DMS114 treated with DMSO at 0.1 percent for 48 hours (cell line): ENCODE measurements around the gene NXF2B.
"Not testable (repeated sequence)": the region's sequence is repeated elsewhere in the genome, so short reads cannot be mapped to it uniquely, and the experiment has no call there.

Experiments
- DNase-seq: peaks from one replicate; lab custom pipeline; 2025; ENCODE audit not compliant: unreplicated experiment; lab: John Stamatoyannopoulos, UW

Gene NXF2B, protein sequence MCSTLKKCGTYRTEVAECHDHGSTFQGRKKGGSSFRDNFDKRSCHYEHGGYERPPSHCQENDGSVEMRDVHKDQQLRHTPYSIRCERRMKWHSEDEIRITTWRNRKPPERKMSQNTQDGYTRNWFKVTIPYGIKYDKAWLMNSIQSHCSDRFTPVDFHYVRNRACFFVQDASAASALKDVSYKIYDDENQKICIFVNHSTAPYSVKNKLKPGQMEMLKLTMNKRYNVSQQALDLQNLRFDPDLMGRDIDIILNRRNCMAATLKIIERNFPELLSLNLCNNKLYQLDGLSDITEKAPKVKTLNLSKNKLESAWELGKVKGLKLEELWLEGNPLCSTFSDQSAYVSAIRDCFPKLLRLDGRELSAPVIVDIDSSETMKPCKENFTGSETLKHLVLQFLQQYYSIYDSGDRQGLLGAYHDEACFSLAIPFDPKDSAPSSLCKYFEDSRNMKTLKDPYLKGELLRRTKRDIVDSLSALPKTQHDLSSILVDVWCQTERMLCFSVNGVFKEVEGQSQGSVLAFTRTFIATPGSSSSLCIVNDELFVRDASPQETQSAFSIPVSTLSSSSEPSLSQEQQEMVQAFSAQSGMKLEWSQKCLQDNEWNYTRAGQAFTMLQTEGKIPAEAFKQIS

DNA sequence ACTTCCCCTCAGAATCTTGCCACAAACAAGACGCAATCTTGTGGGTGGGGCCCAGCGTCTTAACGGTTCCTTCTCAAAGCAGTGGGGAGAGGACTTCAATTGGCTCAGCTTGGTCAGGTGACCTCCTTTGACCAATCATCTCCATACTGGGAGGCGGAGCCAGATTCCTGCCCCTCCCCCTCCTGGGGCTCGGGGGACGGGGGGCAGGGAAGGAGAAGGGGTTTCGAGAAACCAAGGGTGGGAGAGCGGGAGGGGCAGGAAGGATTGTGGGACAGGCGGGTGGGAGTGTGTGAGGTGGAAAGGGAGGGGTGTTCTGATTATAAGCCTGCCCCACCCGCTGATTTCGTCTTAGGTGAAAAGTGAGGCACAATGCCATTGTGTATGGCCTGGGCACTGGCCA is at the start of gene NXF2B:
Gene NXF2B (minus strand): TSS at position 101 of the 400 bp plus-strand sequence. CDS start 59,972 bp downstream, outside the sequence.
- DNase-seq, result not testable (repeated sequence)

DNA sequence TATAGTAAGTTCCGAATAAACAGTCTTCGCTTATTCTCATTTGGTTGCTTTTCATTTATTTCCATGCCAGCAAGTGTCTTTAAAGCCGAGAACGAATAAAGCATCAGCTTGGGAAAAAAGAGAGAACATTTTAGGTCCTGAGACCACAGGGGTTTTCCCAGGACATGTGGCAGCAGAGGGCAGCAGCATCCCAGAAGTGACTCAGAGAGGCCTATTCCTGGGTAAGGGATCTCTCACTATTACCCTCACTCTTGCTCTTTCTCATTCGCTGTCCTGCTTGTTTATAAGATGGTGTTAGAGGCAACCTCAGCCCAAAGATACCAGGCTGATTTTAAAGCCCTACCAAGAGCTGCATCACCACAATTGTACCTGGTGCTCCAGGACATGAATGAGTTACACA is 39.0 kb upstream of the NXF2B start:
- not testable (repeated sequence) for DNase-seq

DNA sequence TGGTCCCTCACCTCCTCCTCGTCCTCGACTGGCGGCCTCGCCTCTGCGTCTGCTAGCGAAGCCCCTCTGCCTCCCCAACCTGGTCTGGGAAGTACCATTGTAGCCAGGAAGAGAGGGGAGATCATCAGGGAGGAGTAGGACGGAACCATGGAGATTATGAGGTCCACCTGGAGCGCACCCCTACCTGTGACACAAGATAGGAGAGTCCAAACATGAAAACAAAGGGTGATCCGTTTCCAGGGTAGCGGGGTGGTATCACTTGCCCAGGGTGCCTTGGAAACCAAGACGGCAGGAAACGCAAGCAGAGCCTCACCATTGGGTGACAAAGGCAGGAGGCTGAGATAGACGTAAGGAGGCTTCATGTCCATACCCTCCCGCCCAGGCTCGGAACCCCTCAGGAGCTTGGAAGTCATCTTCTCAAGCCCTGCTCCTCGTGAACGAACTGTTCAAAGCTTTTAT is 32.0 kb upstream of the NXF2B start, which contains the start of gene TCP11X2:
Gene TCP11X2 (minus strand): TSS at position 51 of the 459 bp plus-strand sequence.
- DNase-seq, result not testable (repeated sequence)

DNA sequence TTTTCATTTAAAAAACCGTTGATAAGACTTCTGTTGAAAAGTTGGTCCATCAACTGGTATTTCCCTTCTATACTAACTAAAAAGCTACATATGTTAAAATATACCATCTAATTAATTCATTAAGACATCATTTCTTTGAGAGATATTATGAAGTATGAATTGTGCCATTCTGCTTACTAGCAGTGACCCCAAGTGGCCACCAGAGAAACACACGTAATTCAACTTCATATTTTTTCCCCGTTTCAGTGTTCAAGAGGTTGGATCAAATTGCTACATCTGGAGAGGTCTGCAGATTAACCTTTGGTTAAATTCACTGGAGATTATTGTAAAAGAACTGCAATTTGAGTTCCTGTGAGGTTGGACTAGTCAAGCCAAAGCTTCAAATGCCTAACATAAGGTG is 30.4 kb upstream of the NXF2B start:
- DNase-seq, result not testable (repeated sequence)

DNA sequence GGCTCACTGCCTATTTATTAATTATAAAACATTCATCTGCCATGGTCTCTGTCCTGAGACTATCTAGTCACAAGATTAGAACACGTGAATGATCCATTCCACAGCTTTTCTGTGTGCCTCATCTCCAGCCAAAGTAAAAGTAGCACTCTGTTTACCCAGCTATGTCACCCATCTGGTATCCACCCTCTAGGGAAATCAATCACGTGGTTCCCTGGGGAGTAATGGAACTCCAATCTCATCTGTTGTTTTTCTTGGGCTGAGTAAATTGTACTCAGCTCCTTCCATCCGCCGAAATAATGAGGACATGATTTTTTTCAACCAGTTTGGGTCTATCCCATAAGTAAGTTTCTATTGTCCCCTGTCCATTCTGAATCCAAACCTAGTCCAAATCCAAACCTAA is 18.8 kb upstream of the NXF2B start:
- DNase-seq, result not testable (repeated sequence)

DNA sequence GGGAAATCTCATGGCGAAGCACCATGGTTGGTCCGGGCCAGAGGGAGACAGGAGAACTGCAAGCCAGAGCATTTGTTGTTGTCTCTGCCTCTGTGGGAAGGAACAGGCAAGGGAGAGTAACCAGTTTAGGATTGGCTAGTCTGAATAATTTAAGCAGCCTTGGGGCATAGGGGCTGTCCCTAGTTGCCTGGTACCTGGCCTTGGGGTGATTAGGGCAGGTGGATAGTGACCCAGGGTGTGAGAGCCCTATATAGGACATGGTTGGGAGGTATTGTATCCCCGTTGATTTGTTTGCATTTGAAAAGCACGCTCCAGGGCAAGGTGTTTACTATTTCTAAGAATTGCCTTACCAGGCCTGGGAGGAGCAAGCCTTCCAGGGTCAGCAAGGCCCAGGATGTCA is 25.3 kb downstream of the NXF2B start:
- not testable (repeated sequence) for DNase-seq

DNA sequence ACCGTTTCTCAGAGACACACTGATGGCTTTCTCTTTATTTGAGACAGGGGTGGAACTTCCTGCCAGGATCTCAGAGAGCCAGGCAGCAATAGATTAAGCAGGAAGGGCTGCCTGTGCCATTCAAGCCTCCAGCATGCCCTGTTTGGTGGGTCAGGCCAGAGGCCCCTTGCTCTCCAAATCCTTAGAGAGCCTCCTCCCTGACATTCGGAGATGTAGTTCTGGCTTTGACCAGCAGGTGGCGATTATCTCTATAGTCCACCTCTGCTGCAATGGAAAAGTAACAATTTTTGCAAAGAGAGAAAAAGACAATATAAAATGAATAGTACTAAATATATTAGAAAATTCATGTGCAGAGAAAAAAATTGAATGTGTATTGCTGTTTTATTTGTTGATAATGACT is 93.9 kb downstream of the NXF2B start:
- DNase-seq, result no peak

DNA sequence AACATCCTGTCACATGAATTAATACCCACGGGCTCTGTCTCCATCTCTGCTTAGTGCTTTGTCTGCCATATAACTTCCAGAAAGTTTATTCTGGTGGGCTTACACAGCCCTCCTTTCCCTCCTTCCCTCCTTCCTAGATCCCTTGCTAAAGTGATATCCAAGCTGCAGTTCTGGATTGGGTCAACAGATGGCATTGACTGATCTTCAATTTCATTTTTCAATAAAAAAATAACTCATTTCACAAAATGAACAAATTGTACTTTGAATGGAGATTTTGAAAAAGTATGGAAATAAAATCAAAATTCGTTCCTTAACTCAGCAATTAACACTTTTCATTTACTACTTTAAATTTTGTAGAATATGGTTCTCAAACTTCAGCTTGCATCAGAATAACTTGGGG is 97.9 kb downstream of the NXF2B start:
- no peak for DNase-seq

DNA sequence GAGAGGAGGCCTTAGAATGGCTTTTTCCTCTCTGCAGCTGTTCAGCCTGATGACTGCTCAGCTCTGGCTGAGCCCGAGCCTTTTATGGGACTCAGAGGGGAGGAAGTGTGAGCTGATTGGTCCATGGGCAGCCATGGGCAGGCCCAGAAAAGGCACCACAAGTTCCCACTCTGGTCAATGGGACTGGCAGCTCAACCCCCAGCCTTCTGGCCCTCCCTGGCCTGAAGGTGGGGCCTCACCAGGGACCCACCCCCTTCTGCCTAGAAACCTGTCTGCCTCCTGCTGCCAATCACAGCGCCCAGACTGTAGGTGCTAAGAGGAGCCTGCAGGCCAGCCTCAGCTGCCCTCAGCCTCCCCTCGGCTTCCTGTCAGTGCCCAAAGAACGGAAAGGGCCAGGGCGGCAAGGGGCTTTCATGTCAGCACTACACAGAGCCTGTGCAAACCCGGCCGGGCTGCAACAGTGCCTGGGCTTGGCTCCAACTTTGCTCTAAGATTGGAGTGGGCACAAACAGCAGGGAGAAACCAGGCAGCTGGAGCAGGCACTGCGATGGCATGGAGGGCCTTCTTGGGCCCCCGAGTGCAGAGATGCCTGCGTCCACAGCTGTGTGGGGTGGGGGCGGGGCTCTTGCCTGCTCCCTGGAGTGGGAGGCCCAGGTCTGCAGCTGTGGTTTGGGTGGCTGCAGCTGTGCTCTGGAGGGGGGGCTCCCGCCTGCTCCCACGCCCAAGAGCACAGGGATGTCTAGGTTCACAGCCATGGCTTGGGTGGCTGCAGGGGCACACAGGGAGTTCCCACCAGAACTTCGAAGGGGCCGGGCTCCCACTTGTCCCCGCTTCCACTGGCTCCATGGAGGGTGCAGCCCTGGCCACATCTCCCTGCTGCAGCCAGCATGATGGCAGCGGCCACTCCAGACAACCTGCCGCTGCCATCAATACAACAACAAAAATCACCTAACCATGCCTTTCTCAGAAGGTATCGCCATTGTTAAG is 100.2 kb downstream of the NXF2B start:
- DNase-seq, result no peak

DNA sequence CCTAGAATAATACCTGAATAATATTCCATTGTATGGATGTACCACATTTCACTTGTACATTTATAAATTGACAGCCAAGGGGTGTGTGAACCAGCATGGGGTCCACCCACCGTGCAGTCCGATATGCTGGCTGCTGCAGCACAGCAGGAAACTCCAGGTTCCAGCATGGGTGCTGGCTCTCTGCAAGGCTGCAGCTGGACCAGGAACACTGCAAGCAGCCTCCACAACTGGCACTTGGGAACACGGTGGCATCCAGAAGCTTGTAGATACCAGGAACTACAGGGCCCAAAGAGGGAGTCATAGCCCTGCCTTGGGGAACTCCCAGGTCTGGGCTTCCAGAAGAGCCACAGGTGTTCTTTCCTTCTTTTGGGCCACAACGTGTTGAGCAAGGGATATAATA is 101.6 kb downstream of the NXF2B start:
- no peak for DNase-seq
